Neuronal stem cell (in vitro differentiated cells): ENCODE measurements around the gene ARHGAP42.

Experiments
- DNase-seq: peaks from one replicate; pipeline ENCODE4 v3.0.0-alpha.2; 2013; ENCODE audit warnings: low spot score
- H2AFZ ChIP-seq: one replicate; pipeline ENCODE4 v1.6.1; 2013; ENCODE audit warnings: mild to moderate bottlenecking, low read length, inconsistent platforms
- H2AK5ac ChIP-seq: 2 replicates; pipeline ENCODE4 v1.6.1; 2013; ENCODE audit warnings: low read depth, mild to moderate bottlenecking, inconsistent platforms, low read length, moderate library complexity, mixed read lengths
- H2BK120ac ChIP-seq: 2 replicates; pipeline ENCODE4 v1.6.1; 2013; ENCODE audit warnings: low read depth, mild to moderate bottlenecking, inconsistent platforms, low read length, moderate library complexity, mixed read lengths
- H2BK12ac ChIP-seq: one replicate; pipeline ENCODE4 v1.6.1; 2013; ENCODE audit warnings: low read length, inconsistent platforms
- H2BK15ac ChIP-seq: 2 replicates; pipeline ENCODE4 v1.6.1; 2013; ENCODE audit warnings: mild to moderate bottlenecking, low read length, inconsistent platforms, mixed read lengths
- H2BK5ac ChIP-seq: one replicate; pipeline ENCODE4 v1.6.1; 2013; ENCODE audit warnings: inconsistent platforms, mild to moderate bottlenecking, low read length, moderate library complexity
- H3K14ac ChIP-seq: one replicate; pipeline ENCODE4 v1.6.1; 2013; ENCODE audit warnings: low read length, inconsistent platforms
- H3K18ac ChIP-seq: 2 replicates; pipeline ENCODE4 v1.6.1; 2013; ENCODE audit warnings: low read length, inconsistent platforms
- H3K23ac ChIP-seq: 2 replicates; pipeline ENCODE4 v1.6.1; 2013; ENCODE audit warnings: low read depth, mild to moderate bottlenecking, mixed read lengths, low read length, inconsistent platforms; ENCODE audit not compliant: poor library complexity
- H3K27ac ChIP-seq: replicated peaks from 3 replicates; pipeline ENCODE4 v1.5.1; 2013; ENCODE audit warnings: low read length, inconsistent platforms
- H3K27me3 ChIP-seq, 3 experiments: 2 replicates each; pipeline ENCODE4 v1.6.1; 2013; ENCODE audit warnings: low read length in 3 of 3, mild to moderate bottlenecking in 2 of 3, inconsistent platforms in 1 of 3, low read depth in 1 of 3, mixed read lengths in 1 of 3, moderate library complexity in 1 of 3; ENCODE audit not compliant: control insufficient read depth in 3 of 3, insufficient read depth in 3 of 3
- H3K36me3 ChIP-seq, 2 donors: replicated peaks in 1 of 2; 2 replicates each; pipeline ENCODE4 v1.6.1; 2013; ENCODE audit warnings: low read length in 2 of 2; ENCODE audit not compliant: control insufficient read depth in 2 of 2, insufficient read depth in 2 of 2
- H3K4ac ChIP-seq: 2 replicates; pipeline ENCODE4 v1.6.1; 2013; ENCODE audit warnings: inconsistent platforms, mild to moderate bottlenecking, low read length, moderate library complexity
- H3K4me1 ChIP-seq, 2 donors: 1 replicate in 1 of 2; 2 replicates in 1 of 2; pipeline ENCODE4 v1.6.1; 2013; ENCODE audit warnings: low read length in 2 of 2, low read depth in 1 of 2; ENCODE audit not compliant: control insufficient read depth in 2 of 2, insufficient read depth in 1 of 2
- H3K4me2 ChIP-seq: one replicate; pipeline ENCODE4 v1.6.1; 2013; ENCODE audit warnings: mild to moderate bottlenecking, low read length, inconsistent platforms; ENCODE audit not compliant: insufficient read depth, poor library complexity, severe bottlenecking
- H3K4me3 ChIP-seq, 2 donors: 2 replicates each; pipeline ENCODE4 v1.5.1; 2013; ENCODE audit warnings: low read length in 2 of 2, mild to moderate bottlenecking in 2 of 2, inconsistent platforms in 1 of 2, moderate library complexity in 1 of 2
- H3K79me1 ChIP-seq: one replicate; pipeline ENCODE4 v1.6.1; 2013; ENCODE audit warnings: low read depth, mild to moderate bottlenecking, inconsistent platforms, low read length, moderate library complexity
- H3K9ac ChIP-seq: one replicate; pipeline ENCODE4 v1.6.1; 2013; ENCODE audit warnings: mild to moderate bottlenecking, low read depth, low read length, inconsistent platforms; ENCODE audit not compliant: poor library complexity
- H3K9me3 ChIP-seq, 2 donors: replicated peaks in 1 of 2; 2 replicates each; pipeline versions ENCODE3 to v1.6.1; 2013; ENCODE audit warnings: low read length in 2 of 2, mild to moderate bottlenecking in 2 of 2, inconsistent platforms in 1 of 2, low read depth in 1 of 2, mixed read lengths in 1 of 2, moderate library complexity in 1 of 2; ENCODE audit not compliant: control insufficient read depth in 2 of 2, insufficient read depth in 1 of 2
- H4K8ac ChIP-seq: one replicate; pipeline ENCODE4 v1.6.1; 2013; ENCODE audit warnings: low read depth, mild to moderate bottlenecking, inconsistent platforms, low read length, moderate library complexity
- H4K91ac ChIP-seq: one replicate; pipeline ENCODE4 v1.6.1; 2013; ENCODE audit warnings: low read length, low read depth, mild to moderate bottlenecking, inconsistent platforms; ENCODE audit not compliant: poor library complexity
- WGBS, 2 donors: extraction: QIAGEN DNeasy Blood & Tissue Kit; methylation state at CpG; one replicate each; pipeline ENCODE4 v1.1.7; 2013; ENCODE audit warnings: missing lambda C conversion rate in 2 of 2, mixed read lengths in 1 of 2; ENCODE audit not compliant: insufficient read length in 2 of 2, insufficient replicate concordance in 1 of 2; ENCODE audit errors: extremely low coverage in 2 of 2; 5-methylcytosine and 5-hydroxymethylcytosine counted together

Gene ARHGAP42

DNA sequence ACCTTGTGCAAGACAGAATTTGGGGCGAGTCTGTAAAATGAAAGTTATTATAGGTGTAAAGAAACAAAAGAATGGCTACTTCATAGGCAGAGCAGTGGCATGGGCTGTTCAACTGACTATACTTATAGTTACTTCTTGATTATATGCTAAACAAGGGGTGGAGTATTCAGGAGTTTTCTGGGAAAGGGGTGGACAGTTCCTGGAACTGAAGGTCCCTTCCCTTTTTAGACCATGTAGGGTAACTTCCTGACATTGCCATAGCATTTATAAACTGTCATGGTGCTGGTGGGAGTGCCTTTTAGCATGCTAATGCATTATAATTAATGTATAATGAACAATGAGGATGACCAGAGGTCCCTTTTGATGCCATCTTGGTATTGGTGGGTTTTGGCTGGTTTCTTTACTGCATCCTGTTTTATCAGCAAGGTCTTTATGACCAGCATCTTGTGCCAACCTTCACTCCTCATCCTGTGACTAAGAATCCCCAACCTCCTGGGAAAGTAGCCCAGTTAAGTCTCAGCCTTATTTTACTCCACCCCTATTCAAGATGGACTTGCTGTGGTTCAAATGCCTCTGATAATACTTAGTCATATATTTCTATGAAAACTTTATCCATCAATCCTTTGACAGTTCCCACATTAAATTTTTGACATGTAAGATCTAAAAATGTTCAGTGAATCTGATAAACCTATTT is 118.6 kb downstream of the ARHGAP42 start:
- no peak for DNase-seq
- no CpG with 5 or more reads among the region's 1 CpG for WGBS, 2 donors
- no peaks in the 10 kb centered on the region for H3K9me3 ChIP-seq
- no peak overlapping the region for H3K14ac ChIP-seq
- H4K8ac ChIP-seq = no peak overlapping the region
- no peak overlapping the region for H2BK120ac ChIP-seq
- no peak overlapping the region for H2BK15ac ChIP-seq
- H4K91ac ChIP-seq = no peak overlapping the region
- H3K9ac ChIP-seq = no peak overlapping the region
- no peak overlapping the region for H2AFZ ChIP-seq
- H3K23ac ChIP-seq = no peak overlapping the region
- H3K4me1 ChIP-seq = no peaks in the 10 kb centered on the region
- no peak overlapping the region for H2AK5ac ChIP-seq
- no peak overlapping the region for H3K18ac ChIP-seq
- no peak overlapping the region for H2BK5ac ChIP-seq
- no peak overlapping the region for H3K4ac ChIP-seq
- H3K4me3 ChIP-seq = no peak overlapping the region
- no peak overlapping the region for H2BK12ac ChIP-seq
- no peak overlapping the region for H3K27ac ChIP-seq
- H3K4me2 ChIP-seq = no peak overlapping the region
- H3K79me1 ChIP-seq = no peaks in the 10 kb centered on the region
- H3K27me3 ChIP-seq = no peaks in the 10 kb centered on the region
- H3K36me3 ChIP-seq = no peaks in the 10 kb centered on the region

GRCh38 chr11:100806296-100806695 is 119.2 kb downstream of the ARHGAP42 start:
- Histone ChIP-seq H2BK15ac (no peak overlapping the region), H3K4me1 (no peaks in the 10 kb centered on the region), H3K27ac (no peak overlapping the region), H4K91ac (no peak overlapping the region), H3K4me3 (no peak overlapping the region), H2BK12ac (no peak overlapping the region), H2AFZ (no peak overlapping the region), H3K36me3 (no peaks in the 10 kb centered on the region), H3K27me3 (no peaks in the 10 kb centered on the region), H3K79me1 (no peaks in the 10 kb centered on the region), H2AK5ac (no peak overlapping the region), H3K23ac (no peak overlapping the region), H4K8ac (no peak overlapping the region), H3K18ac (no peak overlapping the region), H3K14ac (no peak overlapping the region), H3K9me3 (no peaks in the 10 kb centered on the region), H3K9ac (no peak overlapping the region), H2BK120ac (no peak overlapping the region), H3K4me2 (no peak overlapping the region), H3K4ac (no peak overlapping the region), H2BK5ac (no peak overlapping the region)
- DNase-seq = no peak
- WGBS, 2 donors = no CpG with 5 or more reads among the region's 5 CpGs

GRCh38 chr11:100808904-100809491 is 121.9 kb downstream of the ARHGAP42 start:
- no peak overlapping the region for H2BK5ac ChIP-seq
- H4K8ac ChIP-seq = no peak overlapping the region
- no peak overlapping the region for H2BK15ac ChIP-seq
- H3K18ac ChIP-seq = no peak overlapping the region
- no peak overlapping the region for H3K27ac ChIP-seq
- no peaks in the 10 kb centered on the region for H3K79me1 ChIP-seq
- no peaks in the 10 kb centered on the region for H3K4me1 ChIP-seq
- no peak overlapping the region for H3K9ac ChIP-seq
- no peak overlapping the region for H3K14ac ChIP-seq
- no peak overlapping the region for H2BK120ac ChIP-seq
- H3K36me3 ChIP-seq = no peaks in the 10 kb centered on the region
- no peak overlapping the region for H3K4me3 ChIP-seq
- no peak overlapping the region for H4K91ac ChIP-seq
- no peak overlapping the region for H2BK12ac ChIP-seq
- H3K4me2 ChIP-seq = no peak overlapping the region
- no peak overlapping the region for H2AK5ac ChIP-seq
- H3K27me3 ChIP-seq = no peaks in the 10 kb centered on the region
- H3K23ac ChIP-seq = no peak overlapping the region
- no CpG with 5 or more reads among the region's 3 CpGs for WGBS, 2 donors
- H3K9me3 ChIP-seq = no peaks in the 10 kb centered on the region
- no peak overlapping the region for H3K4ac ChIP-seq
- DNase-seq = no peak
- peak overlapping the region; percentile 15 for H2AFZ ChIP-seq

DNA sequence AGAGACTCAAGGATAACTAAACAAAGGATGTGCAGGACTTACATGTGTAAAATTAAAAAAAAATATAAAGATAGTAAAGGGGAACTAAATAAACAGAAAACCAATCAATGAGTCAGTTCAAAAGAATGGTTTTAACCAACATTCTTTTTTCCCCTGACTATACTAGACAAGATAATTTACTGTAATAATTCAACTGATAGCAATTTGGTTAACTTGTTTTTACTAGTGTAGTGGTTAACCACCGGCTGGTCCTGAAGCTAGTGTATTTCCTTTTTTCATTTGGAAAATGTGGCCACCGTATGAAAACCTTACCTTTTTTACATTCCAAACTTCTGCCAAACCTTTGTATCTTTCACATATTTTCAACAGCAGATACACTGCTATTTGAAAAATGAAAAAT is 123.1 kb downstream of the ARHGAP42 start:
- no CpG with 5 or more reads among the region's 2 CpGs for WGBS, 2 donors
- no peak overlapping the region for H3K4me3 ChIP-seq
- no peak overlapping the region for H3K27ac ChIP-seq

More for the DNA sequence above, 123.1 kb downstream of the ARHGAP42 start:
- H2AFZ ChIP-seq = no peak overlapping the region
- H2AK5ac ChIP-seq = no peak overlapping the region
- H3K18ac ChIP-seq = no peak overlapping the region
- no peaks in the 10 kb centered on the region for H3K4me1 ChIP-seq
- H3K23ac ChIP-seq = no peak overlapping the region
- H3K27me3 ChIP-seq = no peaks in the 10 kb centered on the region
- H3K14ac ChIP-seq = no peak overlapping the region
- H3K9me3 ChIP-seq = no peaks in the 10 kb centered on the region
- no peaks in the 10 kb centered on the region for H3K79me1 ChIP-seq
- no peak overlapping the region for H2BK5ac ChIP-seq
- DNase-seq = no peak
- H4K91ac ChIP-seq = no peak overlapping the region
- H2BK15ac ChIP-seq = no peak overlapping the region
- H3K9ac ChIP-seq = no peak overlapping the region
- H3K36me3 ChIP-seq = no peaks in the 10 kb centered on the region
- H3K4ac ChIP-seq = no peak overlapping the region
- H2BK12ac ChIP-seq = no peak overlapping the region
- H4K8ac ChIP-seq = no peak overlapping the region
- H2BK120ac ChIP-seq = no peak overlapping the region
- no peak overlapping the region for H3K4me2 ChIP-seq
